Measurements from ENCODE around the gene UGT1A4.
"Not testable (repeated sequence)": the region's sequence is repeated elsewhere in the genome, so short reads cannot be mapped to it uniquely, and the experiment has no call there.

Gene UGT1A4

GRCh38 chr2:233711312-233712008 lies 7.1 kb upstream of the UGT1A4 start:
- peak; percentile 89 for TF ChIP-seq CTCF (IDR thresholded peaks at IDR 0.05; ENCODE audit: low read depth, low read length)
- no peak overlapping the region for H3K4me3 ChIP-seq (ENCODE audit: low read depth, low read length)

GRCh38 chr2:233712611-233713261 lies 5.8 kb upstream of the UGT1A4 start, which contains the start of gene UGT1A5:
TSS of gene UGT1A5 (plus strand) at chr2:233712907. CDS start at chr2:233712992, 85 bp downstream.
- no peak within 1 kb of the TSS for H3K4me3 ChIP-seq (ENCODE audit: low read depth, low read length)
- TF ChIP-seq CTCF (IDR thresholded peaks at IDR 0.05; ENCODE audit: low read depth, low read length) = no peak

- H3K4me3 ChIP-seq (ENCODE audit: low read depth, low read length) = no peak overlapping the region
- no peak for TF ChIP-seq CTCF (IDR thresholded peaks at IDR 0.05; ENCODE audit: low read depth, low read length)
These were observed 5.3 kb upstream of the UGT1A4 start for GRCh38 chr2:233713262-233713615.

- no peak overlapping the region for H3K4me3 ChIP-seq (ENCODE audit: low read depth, low read length)
- no peak for TF ChIP-seq CTCF (IDR thresholded peaks at IDR 0.05; ENCODE audit: low read depth, low read length)
These were observed 4.4 kb upstream of the UGT1A4 start for GRCh38 chr2:233714121-233714520.

GRCh38 chr2:233728723-233729301 lies 10.3 kb downstream of the UGT1A4 start, which contains the start of gene UGT1A3:
TSS of gene UGT1A3 (plus strand) at chr2:233729042. CDS start at chr2:233729127, 85 bp downstream.
- no peak within 1 kb of the TSS for H3K4me3 ChIP-seq (ENCODE audit: low read depth, low read length)
- no peak for TF ChIP-seq CTCF (IDR thresholded peaks at IDR 0.05; ENCODE audit: low read depth, low read length)

- H3K4me3 ChIP-seq (ENCODE audit: low read depth, low read length) = not testable (repeated sequence)
These were observed 18.5 kb downstream of the UGT1A4 start for GRCh38 chr2:233736868-233737653.

- no peak for TF ChIP-seq CTCF (IDR thresholded peaks at IDR 0.05; ENCODE audit: low read depth, low read length)
- no peak overlapping the region for H3K4me3 ChIP-seq (ENCODE audit: low read depth, low read length)
These were observed 22.3 kb downstream of the UGT1A4 start for GRCh38 chr2:233740870-233741269.

Measured in WI38 (cell line).